ENCODE results near the gene NFIL3.

The NFIL3 gene

GRCh38 chr9:91408475-91408874 is 15.2 kb downstream of the NFIL3 start:
- Histone ChIP-seq H3K4me3 (ENCODE audit: low read depth, low read length) (no peak overlapping the region), H3K4me2 (ENCODE audit: low read length) (no peak overlapping the region), H3K4me1 (no peaks in the 10 kb centered on the region), H3K36me3 (ENCODE audit: control insufficient read depth, insufficient read depth, low read length) (no peaks in the 10 kb centered on the region), H3K27me3 (ENCODE audit: control insufficient read depth, insufficient read depth, low read length) (no peaks in the 10 kb centered on the region), H3K79me2 (no peaks in the 10 kb centered on the region), H3K9ac (no peak overlapping the region), H2AFZ (no peak overlapping the region), H3K9me3 (ENCODE audit: control insufficient read depth, low read length) (no peaks in the 10 kb centered on the region), H3K27ac (no peak overlapping the region)
- no peak for TF ChIP-seq CTCF (IDR thresholded peaks at IDR 0.05)

- TF ChIP-seq CTCF (IDR thresholded peaks at IDR 0.05): no peak
- Histone ChIP-seq H3K4me1 (no peaks in the 10 kb centered on the region), H3K27ac (no peak overlapping the region), H3K9ac (no peak overlapping the region), H3K9me3 (ENCODE audit: control insufficient read depth, low read length) (no peaks in the 10 kb centered on the region), H3K36me3 (ENCODE audit: control insufficient read depth, insufficient read depth, low read length) (no peaks in the 10 kb centered on the region), H3K4me3 (ENCODE audit: low read depth, low read length) (no peak overlapping the region), H3K27me3 (ENCODE audit: control insufficient read depth, insufficient read depth, low read length) (no peaks in the 10 kb centered on the region), H3K4me2 (ENCODE audit: low read length) (no peak overlapping the region), H2AFZ (no peak overlapping the region), H3K79me2 (no peaks in the 10 kb centered on the region)
Measured at GRCh38 chr9:91407580-91408318, 15.9 kb downstream of the NFIL3 start.

- Histone ChIP-seq H3K4me2 (ENCODE audit: low read length) (no peak overlapping the region), H3K9ac (no peak overlapping the region), H2AFZ (no peak overlapping the region), H3K27me3 (ENCODE audit: control insufficient read depth, insufficient read depth, low read length) (no peaks in the 10 kb centered on the region), H3K4me3 (ENCODE audit: low read depth, low read length) (no peak overlapping the region), H3K79me2 (no peaks in the 10 kb centered on the region), H3K27ac (no peak overlapping the region), H3K36me3 (ENCODE audit: control insufficient read depth, insufficient read depth, low read length) (no peaks in the 10 kb centered on the region), H3K4me1 (no peaks in the 10 kb centered on the region), H3K9me3 (ENCODE audit: control insufficient read depth, low read length) (no peaks in the 10 kb centered on the region)
- no peak for TF ChIP-seq CTCF (IDR thresholded peaks at IDR 0.05)
Measured at GRCh38 chr9:91405343-91406077, 18.1 kb downstream of the NFIL3 start.

- Histone ChIP-seq H3K9me3 (ENCODE audit: control insufficient read depth, low read length) (no peaks in the 10 kb centered on the region), H2AFZ (no peak overlapping the region), H3K27ac (no peak overlapping the region), H3K4me3 (ENCODE audit: low read depth, low read length) (no peak overlapping the region), H3K4me2 (ENCODE audit: low read length) (no peak overlapping the region), H3K36me3 (ENCODE audit: control insufficient read depth, insufficient read depth, low read length) (no peaks in the 10 kb centered on the region), H3K27me3 (ENCODE audit: control insufficient read depth, insufficient read depth, low read length) (no peaks in the 10 kb centered on the region), H3K79me2 (no peaks in the 10 kb centered on the region), H3K4me1 (no peaks in the 10 kb centered on the region), H3K9ac (no peak overlapping the region)
- no peak for TF ChIP-seq CTCF (IDR thresholded peaks at IDR 0.05)
Measured at GRCh38 chr9:91403665-91404543, 19.7 kb downstream of the NFIL3 start.
